ENCODE data around the gene ITGB1.
"Not testable (repeated sequence)": the region's sequence is repeated elsewhere in the genome, so short reads cannot be mapped to it uniquely, and the experiment has no call there.

Gene ITGB1

DNA sequence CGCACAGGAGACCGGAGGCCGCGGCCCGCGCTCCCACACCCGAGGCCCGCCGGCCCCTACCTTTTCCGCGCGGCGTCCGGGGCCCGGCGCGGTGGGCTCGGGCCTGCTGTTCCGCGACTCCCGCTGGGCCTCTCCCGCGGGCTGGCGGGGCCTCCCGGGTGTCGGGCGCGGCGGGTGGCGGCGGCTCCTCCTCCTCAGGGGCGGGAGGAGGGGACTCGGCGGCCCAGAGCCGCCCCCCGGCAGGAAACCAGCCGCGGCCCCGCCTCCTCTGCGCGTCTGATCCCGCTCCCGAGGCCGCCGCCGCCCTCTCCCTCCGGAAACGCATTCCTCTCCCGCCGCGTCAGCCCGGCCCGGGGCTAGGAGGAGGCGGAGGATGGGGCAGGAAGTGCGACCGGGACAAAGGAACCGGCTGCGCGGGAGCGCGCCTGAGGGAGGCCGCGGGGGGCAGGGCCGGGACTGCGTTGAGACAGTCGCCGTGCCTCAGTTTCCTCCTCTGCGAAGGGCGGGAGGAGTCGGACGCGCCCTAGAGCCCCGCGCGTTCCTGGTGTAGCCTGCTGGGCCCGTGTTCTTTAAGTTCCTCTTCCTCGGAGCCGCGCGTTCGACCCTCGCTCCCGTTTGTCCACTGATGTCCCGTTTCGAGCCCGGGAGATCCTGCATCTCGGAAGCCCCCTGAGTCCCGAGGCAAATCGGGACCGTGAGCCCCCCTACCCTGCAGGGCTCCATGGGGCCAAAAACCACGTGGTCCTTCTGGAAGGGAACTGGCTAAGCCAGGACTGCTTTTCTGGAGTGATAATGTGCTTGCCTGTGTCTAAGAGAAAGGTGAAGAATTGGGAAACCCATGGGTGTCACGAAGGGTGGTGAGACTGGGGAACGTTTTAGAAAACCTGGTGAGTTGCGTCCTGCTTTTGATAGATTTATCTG lies at the start of gene ITGB1:
TSS of gene ITGB1 (minus strand) at position 146 of the 921 bp plus-strand sequence. CDS start 22,672 bp downstream, outside the sequence.
- peak within 1 kb of the TSS; percentile 89 to 95 (median 92) for H3K4me3 ChIP-seq
- H3K27ac ChIP-seq = peak within 1 kb of the TSS; percentile 96 to 100 (median 98)

DNA sequence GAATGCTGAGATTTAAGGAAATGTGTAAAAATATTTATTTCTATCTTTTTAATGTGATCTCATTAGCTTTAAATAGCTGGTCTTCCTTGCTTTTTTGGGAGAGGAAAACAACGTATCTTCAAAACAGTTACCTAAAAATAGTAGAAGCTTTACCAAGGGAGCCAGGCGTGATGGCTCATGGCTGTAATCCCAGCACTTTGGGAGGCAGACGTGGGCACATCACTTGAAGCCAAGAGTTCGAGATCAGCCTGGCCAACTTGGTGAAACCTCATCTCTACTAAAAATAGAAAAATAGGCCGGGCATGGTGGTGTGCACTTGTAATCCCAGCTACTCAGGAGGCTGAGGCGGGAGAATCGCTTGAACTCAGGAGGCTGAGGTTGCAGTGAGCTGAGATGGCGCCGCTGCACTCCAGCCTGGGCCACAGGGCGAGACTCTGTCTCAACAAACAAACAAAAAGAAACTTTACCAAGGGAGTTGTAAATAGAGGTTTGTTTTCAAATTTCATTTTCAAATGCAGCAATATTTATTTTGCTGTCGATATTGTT lies 48.4 kb upstream of the ITGB1 start:
- peak overlapping the region in 13 of 21 experiments; percentile 10 to 85 (median 71) for H3K27ac ChIP-seq
- no peak overlapping the region for H3K4me3 ChIP-seq

DNA sequence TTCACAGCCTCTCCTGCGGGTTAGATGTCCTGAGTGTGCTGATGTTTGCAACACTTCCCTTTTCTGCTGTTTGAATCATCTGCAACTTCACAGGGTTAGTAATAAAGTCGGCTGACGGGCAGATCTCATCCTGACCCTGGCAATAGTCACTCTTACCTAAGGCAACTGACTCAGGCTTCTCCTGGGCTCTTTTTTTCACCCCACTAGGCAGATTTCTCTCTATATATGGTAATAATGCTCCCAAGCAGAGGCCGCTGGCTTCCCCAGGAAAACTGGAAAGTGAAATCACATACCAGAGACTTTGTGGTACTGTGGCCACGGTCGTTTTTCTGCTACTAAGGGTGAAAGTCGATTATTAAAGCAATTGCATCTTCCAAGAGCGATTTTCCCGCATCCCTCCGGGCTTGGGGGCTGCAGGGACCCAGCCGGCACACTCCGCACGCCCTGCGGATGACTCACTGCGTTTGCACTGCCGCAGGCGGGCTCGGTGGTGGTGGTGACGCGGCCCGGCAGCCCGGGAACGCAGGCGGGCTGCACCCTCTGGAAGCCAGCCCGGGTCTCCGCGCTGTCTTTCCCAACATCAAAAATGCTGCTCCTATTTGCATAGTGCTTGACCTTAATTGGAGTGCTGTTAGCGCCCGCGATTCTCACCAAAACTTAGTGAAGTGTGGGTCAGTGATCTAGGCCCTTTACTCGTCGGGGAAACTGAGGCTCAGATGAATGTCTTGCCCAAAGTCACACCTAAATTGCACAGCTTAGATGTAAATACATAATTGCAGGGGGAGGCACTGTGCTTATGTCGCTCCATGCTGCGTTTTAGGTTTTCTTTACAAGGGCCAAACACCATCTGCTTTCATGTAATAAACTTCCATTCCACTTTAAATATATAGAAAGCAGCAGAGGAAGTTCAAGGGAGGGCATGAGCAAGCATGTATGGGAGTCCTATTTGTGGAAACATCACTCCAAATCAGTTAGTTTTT lies 47.6 kb upstream of the ITGB1 start:
- peak overlapping the region; percentile 14 to 30 (median 22) for H3K4me3 ChIP-seq
- peak overlapping the region in 20 of 21 experiments; percentile 31 to 85 (median 70) for H3K27ac ChIP-seq

DNA sequence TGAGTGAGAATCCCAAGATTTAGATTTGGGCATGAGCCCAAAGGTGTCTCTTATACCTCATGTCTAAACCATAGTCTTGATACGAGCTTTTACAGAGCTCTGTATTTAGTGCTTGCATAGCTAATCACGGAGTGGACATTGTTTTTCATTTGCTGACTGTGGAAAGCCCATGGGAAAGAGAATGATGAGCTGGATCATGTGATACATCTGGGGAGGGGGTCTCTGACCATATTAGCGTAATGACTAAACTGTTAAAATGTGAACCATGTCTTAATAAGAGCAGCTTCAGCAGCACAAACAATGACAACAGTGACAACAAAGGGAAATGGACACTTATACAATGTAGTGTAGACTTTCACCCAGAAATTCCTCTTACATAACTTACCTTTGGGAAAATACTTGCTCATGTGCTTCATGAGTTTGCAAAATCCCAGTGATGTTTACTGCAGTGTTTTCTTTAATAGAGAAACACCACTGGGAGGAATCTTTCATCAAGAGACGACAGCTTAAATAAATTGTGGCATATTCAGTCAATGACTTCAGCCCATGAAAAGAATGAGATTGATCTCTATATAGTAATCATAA lies 44.0 kb upstream of the ITGB1 start:
- Histone ChIP-seq H3K4me3 (no peak overlapping the region), H3K27ac (no peak overlapping the region)

DNA sequence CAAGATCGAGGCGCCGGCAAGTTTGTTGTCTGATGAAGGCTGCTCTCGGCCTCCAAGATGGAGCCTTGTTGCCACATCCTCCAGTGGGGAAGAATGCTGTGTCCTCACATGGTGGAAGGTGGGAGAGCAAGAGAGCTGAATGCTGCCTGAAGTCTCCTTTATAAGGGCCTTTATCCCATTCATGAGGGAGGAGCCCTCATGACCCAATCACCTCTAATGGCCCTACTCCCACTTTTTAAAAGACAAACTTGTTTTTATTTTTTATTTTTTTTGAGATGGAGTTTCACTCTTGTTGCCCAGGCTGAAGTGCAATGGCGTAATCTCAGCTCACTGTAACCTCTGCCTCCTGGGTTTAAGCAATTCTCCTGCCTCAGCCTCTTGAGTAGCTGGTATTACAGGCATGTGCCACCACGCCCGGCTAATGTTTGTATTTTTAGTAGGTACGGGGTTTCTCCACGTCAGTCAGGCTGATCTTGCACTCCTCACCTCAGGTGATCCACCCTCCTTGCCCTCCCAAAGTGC lies 40.1 kb upstream of the ITGB1 start:
- not testable (repeated sequence) for H3K4me3 ChIP-seq, H3K27ac ChIP-seq

DNA sequence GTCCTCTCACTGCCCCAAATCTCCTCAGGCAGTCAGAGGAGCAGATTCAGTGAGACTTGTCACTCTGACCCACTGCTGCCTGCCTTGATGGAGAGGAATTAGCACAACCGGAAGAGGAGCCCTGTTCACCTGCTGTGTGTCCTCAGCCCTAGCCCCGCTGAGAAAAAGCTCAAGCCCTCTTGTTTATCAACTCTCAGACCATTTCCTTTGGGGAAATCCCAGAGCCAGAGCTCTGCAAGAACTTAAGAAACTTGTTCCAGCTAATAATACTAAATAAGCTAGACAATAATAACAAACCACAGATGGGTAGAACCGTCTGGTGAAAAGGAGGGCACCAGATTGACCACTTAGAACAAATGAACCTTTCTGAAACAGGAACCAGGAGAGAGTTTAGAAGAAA lies 37.7 kb upstream of the ITGB1 start:
- peak overlapping the region in 1 of 21 experiments; percentile 35 for H3K27ac ChIP-seq
- no peak overlapping the region for H3K4me3 ChIP-seq

DNA sequence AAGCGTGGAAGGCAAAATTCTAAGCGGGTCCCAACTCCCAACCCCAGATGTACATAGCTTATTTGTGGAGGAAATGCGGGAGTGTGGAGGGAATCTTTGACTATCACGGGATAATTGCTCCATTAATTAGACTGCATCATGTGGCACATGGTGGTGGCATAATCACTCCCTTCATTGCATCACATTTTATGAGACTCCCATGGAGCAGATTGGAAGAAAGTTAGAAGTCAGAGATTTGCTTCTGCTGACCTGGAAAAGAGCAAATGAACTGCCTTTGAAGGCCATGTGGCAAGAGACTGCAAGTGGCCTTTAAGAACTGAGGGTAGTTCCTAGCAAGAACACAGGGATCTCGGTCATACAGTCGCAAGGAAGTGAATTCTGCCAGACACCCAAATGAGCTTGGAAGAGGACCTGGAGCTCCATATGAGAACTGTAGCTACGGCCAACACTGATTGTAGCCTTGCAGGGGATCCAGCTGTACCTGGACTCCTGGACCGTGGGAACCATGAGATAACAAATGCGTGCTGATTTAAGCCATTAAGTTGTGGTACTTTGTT lies 37.1 kb upstream of the ITGB1 start:
- H3K27ac ChIP-seq = no peak overlapping the region
- no peak overlapping the region for H3K4me3 ChIP-seq

DNA sequence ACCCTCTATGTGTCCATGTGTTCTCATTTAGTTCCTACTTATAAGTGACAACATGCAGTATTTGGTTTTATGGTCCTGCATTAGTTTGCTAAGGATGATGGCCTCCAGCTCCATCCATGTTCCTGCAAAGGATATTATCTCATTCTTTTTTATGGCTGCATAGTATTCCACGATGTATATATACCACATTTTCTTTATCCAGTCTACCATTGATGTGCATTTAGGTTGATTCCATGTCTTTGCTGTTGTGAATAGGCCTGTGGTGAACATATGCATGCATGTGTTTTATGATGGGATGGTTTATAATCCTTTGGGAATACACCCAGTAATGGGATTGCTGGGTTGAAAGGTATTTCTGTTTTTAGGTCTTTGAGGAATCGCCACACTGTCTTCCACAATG lies 36.6 kb upstream of the ITGB1 start:
- not testable (repeated sequence) for H3K27ac ChIP-seq, H3K4me3 ChIP-seq

DNA sequence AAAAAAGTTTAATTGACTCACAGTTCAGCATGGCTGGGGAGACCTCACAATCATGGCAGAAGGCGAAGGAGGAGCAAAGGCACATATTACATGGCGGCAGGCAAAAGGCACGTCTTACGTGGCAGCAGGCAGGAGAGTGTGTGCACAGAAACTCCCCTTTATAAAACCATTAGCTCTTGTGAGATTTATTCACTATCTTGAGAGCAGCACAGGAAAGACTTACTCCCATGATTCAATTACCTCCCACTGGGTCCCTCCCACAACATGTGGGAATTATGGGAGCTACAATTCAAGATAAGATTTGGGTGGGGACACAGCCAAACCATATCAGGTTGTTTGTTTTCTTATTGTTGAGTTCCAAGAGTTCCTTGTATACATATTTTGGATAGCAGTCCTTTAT lies 34.3 kb upstream of the ITGB1 start:
- not testable (repeated sequence) for H3K27ac ChIP-seq

DNA sequence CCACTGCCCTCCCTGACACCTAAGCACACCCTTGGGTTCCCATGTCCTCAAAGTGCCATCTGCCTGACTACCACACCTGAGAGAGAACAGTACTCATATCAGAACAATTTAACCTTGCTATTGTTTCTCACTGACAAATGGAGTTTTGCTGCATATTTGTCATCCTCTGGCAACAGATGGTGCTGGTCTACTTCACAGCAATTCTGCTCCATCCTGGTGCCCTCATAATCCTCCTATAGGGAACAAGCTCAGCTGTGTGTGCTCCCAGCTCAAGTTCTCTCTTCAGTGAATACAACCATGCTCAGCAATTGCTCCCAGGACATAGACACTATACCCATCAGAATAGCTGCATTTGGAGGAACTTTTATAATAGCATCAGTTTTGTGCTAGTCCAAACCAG lies 32.8 kb upstream of the ITGB1 start:
- Histone ChIP-seq H3K27ac (no peak overlapping the region), H3K4me3 (no peak overlapping the region)

More for the DNA sequence above, 34.3 kb upstream of the ITGB1 start:
- not testable (repeated sequence) for H3K4me3 ChIP-seq

DNA sequence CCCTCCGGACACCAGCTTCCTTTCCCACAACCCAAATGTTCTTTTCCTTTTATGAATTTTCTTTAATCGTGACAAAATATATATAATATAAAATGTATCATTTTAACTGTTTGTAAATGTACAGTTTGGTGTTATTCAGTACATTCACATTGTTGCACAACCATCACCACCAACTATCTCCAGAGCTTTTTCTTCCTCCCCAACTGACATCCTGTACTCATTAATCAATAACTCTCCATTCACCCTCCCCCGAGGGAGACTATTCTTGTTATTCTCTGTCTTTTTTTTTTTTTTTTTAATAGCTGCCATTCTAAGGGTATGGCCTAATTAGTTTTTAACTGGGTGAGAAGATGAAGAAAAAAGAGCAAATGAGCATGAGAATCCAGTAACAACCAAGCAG lies 30.6 kb upstream of the ITGB1 start:
- H3K27ac ChIP-seq = no peak overlapping the region
- H3K4me3 ChIP-seq = no peak overlapping the region

DNA sequence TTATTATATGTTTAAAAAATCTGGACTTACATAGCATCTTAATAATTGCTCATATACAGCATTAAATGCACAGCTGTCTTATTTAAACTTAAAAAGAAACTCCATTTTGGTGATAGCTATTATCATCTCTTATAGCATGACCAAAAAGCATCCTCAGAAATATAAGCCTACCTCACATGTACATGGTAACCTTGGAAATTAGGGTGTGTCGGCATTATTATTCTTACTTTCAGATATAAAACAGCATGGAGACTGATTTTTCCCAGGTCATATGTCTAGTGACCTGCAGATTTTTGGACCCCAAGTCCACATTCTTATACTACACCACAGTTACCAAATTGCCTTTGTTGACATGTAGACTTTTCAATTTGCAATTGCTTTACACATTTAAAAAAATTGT lies 29.1 kb upstream of the ITGB1 start:
- no peak overlapping the region for H3K27ac ChIP-seq
- no peak overlapping the region for H3K4me3 ChIP-seq

DNA sequence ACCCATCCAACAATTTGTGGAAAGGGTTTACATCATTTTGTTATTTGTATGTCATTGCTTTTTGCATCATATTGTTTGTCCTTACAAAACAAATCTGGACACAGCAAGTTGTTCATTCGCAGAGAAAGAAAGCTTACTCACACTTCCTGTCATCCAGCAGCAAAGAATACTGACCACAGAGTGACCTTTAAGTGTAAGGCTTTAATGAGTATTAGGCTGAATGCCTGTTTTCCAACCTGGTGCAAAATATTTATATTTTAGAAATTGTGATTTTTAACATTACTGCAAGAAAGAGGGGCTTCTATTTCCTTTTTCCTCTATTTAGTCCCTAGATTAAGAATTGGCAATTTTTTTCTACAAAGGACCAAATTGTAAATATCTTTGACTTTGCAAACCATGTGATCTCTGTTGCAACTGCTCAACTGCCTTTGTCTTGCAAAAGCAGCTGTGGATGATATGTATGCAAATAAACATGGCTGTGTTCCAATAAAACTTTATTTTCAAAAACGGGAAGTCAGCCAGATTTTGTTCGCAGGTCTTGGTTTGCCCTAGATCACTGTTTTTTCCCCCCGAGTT lies 27.8 kb upstream of the ITGB1 start:
- Histone ChIP-seq H3K27ac (peak overlapping the region in 6 of 21 experiments; percentile 3 to 50 (median 26)), H3K4me3 (no peak overlapping the region)

DNA sequence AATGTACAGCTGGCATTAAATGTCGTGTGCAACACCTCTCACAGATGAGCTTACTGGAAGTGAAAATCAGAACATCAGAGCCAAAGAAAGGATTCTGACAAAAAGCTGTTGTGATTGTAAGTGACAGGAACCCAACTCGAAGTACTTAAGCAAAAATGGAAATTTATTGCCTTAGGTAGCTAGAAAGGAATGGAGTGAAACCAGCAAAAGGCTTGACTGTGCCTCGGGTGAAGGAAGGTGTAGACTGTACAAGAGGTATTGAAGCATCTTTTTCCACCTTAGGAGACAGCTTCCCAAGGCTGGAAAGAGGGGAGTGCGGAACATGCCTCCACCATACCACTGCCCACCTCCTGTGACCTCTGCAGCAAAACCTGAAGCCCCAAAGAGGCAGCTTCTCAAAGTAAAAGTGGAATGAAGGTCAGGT lies 27.3 kb upstream of the ITGB1 start:
- H3K27ac ChIP-seq = peak overlapping the region in 7 of 21 experiments; percentile 3 to 50 (median 25)
- H3K4me3 ChIP-seq = no peak overlapping the region

DNA sequence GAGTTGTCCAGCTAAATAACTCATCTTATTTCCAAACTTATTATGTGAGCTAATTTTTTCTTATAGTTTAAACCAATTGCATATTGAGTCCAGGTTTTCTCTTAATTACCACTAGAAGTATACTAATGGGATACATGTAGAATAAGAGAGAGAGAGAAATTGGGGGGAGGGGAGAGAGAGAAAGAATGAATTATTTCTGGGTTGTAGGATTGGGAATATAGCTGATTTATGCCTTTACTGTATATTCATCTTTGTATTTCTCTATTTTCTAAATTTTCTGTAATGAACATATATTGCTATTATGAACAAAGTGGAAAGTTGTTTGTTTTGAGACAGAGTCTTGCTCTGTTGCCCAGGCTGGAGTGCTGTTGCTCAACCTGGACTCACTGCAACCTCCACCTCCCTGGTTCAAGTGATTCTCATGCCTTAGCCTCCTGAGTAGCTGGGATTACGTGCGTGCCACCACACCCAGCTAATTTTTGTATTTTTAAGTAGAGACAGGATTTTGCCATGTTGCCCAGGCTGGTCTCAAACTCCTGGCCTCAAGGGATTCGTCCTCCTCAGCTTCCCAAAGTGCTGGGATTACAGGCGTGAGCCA lies 26.1 kb upstream of the ITGB1 start:
- H3K27ac ChIP-seq = peak overlapping the region in 8 of 21 experiments; percentile 3 to 93 (median 68)

DNA sequence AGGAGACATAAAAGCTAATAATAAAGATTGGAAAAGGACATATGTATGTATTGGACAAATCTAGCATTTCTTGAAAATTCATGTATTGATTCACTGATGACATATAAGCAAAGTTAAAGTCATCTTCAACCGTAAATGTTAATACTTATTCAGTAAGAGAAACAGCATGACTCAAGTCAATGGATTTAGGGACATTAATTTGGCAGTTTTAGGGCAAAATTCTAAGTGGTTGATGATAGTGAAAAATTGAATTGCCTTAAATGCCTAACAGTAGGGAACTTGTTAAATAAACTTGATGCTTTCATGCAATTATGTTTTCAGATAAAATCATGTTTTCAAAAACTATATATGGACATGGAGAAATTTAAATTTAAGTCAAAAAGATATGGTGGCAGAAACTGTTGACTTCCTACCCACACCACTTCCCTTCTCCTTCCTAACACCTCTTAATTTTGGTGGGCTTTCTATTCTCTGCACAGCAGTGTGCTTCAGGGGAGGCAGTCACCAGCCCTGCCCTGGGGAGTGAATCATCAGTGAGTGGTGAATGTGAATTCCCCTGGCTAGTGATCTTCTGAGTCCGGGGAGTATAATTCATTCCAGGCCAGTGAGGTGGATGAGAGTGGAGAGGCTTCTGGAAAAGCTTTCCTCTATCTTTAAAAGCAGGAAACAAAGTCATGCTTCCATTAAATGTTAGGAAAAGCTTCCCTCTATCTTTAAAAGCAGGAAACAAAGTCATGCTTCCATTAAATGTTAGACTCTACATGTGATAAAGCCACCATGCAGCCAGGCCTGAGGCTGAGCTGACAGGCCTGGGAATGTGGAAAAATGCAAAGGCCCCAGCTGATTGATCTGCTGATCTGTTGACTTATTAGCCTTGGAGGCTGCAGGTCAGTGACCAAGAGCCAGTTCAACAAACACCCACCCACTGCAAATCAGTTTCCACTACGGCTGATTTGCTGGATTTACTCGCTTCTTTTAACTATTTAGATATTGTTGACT lies 25.2 kb upstream of the ITGB1 start:
- Histone ChIP-seq H3K27ac (peak overlapping the region in 13 of 21 experiments; percentile 15 to 93 (median 84)), H3K4me3 (no peak overlapping the region)

More for the DNA sequence above, 26.1 kb upstream of the ITGB1 start:
- H3K4me3 ChIP-seq = no peak overlapping the region

DNA sequence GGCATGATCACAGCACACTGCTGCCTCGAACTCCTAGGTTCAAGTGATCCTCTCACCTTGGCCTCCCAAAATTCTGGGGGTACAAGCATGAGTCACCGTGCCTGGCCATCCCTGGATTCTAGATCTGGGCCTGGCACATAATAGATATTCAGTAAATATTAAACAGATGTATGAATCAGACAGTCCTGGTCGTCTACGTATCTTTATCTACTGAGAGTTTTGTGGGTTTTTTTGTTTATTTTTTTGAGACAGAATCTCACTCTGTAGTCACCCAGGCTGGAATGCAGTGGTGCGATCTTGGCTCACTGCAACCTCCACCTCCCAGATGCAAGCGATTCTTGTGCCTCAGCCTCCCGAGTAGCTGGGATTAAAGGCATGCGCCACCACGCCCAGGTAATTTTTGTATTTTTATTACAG lies 24.3 kb upstream of the ITGB1 start:
- Histone ChIP-seq H3K27ac (peak overlapping the region in 19 of 21 experiments; percentile 62 to 93 (median 83)), H3K4me3 (no peak overlapping the region)
